NCI-H2081 (cell line): ENCODE results near the gene ENG.
A peak's percentile ranks its signal among the peaks of the same experiment; 100 is the strongest.

Experiments
- DNase-seq, 2 experiments: peaks; one replicate each; lab custom pipeline; 2025; lab: John Stamatoyannopoulos, UW

The ENG gene

DNA sequence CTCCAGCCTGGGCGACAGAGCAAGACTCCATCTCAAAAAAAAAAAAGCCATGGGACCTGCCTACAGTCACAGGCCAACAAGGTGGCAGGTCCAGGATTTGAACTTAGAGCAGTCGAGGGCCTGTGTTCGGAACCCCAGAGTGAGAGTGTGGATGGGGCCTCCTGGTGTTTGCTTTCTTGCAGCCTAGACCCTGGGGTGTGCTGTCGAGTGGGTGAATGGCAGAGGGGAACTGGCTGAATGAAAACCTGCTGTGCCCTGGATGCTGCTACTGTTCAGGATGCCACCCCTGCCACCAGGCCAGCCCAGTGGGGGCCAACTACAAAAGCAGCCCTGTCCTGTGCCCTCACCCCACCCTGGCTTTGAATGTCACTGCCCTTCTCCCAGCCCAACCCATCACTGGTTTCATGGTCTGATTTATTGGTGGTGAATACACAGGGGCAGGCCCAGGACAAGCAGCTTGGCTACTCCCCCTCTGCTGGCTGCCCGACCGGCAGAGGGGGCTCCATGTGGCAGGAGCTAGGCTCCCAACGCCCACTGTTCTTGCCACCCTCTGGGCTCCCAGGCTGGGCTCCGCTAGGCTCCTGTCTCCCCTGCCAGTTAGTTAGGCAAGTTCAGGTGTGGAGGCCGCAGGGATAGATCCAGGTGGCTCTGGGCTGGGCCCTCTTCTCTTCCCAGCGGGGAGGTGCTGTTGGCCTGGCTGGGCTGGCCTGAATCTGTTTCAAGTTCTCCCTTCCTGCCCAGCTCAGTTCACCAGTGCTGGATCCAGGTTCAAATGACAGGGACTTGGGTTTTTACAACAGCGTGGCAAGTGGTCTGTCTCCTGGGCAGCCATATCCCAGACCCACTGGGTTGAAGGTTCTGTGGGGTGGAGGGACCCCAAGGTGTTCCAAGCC lies 39.6 kb downstream of the ENG start:
- no peak for DNase-seq

DNA sequence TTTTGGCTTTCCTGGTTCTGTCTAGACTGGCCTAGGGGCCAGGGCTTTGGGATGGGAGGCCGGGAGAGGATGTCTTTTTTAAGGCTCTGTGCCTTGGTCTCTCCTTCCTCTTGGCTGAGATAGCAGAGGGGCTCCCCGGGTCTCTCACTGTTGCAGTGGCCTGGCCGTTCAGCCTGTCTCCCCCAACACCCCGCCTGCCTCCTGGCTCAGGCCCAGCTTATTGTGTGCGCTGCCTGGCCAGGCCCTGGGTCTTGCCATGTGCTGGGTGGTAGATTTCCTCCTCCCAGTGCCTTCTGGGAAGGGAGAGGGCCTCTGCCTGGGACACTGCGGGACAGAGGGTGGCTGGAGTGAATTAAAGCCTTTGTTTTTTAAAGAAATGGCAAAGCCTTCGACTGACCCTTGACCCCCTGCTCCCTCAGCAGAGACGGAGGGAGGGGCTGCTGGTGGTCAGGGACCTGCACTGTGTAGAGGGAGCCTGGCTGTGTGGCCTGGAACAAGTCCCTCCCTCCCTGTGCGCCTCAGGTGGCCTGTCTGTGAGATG lies 40.7 kb downstream of the ENG start:
- DNase-seq = no peak

DNA sequence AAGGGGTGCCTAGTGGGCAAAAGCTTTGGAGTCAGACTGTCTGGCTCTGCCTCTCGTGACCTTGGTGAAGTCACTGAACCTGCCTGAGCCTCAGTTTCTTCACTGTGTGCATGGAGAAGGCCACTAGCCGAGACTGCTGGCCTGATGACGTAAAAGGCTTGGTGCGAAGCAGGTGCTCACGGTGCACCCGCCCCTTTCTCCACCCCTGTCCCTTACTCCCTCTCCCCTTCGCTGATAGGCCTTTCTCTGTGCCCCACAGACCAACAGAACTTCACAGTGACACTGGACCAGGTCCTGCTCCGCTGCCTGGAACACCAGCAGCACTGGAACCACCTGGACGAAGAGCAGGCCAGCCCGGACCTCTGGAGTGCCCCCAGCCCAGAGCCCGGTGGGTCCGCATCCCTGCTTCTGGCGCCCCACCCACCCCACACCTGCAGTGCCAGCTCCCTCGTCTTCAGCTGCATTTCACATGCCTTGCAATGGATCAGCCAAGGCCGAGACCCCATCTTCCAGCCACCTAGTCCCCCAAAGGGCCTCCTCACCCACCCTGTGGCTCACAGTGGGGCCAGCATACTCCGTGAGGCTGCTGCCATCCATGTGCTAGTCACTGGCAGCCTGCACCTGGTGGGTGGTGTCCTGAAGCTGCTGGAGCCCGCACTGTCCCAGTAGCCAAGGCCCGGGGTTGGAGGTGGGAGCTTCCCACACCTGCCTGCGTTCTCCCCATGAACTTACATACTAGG lies 41.4 kb downstream of the ENG start:
- DNase-seq = no peak

DNA sequence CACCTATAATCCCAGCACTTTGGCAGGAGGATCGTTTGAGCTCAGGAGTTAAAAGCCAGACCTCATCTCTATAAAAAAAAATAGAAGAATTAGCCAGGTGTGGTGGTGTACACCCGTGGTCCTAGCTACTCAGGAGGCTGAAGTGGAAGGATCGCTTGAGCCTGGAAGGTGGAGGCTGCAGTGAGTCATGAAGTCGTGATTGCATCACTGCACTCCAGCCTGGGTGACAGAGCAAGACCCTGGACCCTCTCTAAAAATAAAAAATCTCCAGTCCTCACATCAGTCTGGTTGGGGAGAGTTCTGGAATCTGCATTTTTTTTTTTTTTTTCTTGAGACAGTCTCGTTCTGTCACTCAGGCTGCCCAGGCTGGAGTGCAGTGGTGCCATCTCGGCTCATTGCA lies 42.4 kb downstream of the ENG start:
- DNase-seq = no peak

DNA sequence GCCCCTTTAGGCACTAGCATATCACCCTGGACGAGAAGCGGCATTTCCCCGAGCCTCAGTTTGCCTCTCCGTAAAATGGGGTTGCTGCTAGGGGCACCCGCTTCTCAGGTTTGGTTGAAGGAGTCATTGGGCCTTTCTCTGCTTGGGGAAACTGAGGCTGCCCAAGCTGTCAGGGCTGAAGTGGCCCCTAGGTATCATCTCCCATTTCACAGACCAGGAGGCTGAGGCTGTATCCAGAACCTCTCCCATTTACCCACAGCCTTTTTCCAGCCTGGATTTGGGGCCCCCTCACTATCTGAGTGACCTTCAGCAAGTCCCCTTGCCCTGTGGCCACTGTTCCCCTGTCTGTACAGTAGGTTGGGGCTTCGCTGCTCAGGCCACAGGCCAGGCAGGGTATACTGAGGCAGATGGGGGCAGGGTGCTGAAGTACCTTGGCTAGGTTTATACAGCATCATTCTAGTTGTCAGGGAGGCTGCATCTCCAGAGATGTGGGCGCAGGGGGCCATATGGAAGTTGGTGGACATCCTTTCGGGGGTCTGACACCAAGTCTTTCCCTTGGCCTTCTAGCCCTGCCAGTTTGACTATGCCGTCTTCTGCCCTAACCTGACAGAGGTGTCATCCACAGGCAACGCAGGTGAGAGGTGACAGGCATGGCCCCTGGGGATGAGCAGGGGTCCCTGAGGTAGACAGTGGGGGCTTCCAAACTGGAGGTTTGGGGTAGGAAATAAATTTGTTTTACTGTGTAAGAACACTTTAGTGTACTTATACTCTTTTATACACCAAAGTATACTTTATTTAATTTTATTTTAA lies 43.9 kb downstream of the ENG start:
- no peak for DNase-seq

DNA sequence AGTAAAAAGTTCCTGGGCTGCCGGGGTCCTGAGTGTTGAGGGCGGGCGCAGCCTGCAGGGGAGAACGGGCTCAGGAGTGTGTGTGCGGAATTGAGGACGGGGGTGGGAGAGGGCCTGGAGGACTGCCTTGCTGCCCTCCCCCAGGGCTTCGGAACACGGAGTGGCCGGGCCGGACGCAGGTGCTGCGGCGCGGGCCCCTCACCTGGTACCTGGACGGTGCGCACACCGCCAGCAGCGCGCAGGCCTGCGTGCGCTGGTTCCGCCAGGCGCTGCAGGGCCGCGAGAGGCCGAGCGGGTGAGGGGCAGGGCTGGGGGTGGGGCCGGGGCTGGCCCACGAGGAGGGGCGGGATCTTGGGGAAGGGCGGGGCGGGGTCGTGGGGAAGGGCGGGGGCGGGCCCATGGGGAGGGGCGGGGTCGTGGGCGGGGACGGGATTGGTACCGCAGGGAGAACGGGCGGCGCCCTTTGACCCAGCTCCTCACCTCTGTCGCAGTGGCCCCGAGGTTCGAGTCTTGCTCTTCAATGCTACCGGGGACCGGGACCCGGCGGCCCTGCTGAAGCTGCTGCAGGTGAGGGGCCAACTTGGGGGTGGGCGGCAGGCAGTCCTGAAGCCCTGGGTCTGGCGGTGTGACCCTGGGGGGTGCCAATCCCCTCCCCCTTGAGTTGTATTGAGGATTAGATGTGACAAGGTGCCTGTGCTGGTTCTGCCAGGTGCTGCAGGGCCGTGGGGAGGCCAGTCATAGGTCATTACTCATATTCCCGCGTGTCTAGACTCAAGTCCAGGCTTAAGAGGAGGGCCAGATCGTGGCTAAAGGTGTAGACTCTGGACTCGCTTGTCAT lies 44.7 kb downstream of the ENG start:
- no peak for DNase-seq

DNA sequence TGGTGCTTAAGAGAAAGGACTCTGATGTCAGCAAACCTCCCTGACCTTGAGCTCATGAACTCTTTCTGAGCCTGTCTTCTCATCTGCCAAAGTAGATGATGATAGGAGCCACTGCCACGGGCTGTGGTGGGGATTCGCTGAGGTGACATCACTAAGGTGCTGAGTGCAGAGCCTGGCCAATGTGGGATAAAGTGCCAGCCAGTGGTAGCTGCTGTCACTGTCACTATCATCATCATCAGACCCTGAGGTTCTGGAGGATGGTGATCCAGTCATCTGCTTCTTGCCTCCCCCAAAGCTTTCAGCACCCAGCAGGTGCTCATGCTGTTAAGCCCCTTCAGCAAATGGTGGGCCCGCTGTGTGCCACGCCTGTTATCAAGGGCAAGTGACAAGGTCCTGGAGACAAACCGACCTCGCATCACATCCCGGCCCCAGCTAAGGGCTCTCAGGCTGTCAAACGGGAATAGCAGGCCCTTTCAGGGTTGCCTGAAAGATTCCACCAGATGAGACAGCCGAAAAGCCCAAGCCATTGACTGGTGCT lies 45.4 kb downstream of the ENG start:
- no peak for DNase-seq

DNA sequence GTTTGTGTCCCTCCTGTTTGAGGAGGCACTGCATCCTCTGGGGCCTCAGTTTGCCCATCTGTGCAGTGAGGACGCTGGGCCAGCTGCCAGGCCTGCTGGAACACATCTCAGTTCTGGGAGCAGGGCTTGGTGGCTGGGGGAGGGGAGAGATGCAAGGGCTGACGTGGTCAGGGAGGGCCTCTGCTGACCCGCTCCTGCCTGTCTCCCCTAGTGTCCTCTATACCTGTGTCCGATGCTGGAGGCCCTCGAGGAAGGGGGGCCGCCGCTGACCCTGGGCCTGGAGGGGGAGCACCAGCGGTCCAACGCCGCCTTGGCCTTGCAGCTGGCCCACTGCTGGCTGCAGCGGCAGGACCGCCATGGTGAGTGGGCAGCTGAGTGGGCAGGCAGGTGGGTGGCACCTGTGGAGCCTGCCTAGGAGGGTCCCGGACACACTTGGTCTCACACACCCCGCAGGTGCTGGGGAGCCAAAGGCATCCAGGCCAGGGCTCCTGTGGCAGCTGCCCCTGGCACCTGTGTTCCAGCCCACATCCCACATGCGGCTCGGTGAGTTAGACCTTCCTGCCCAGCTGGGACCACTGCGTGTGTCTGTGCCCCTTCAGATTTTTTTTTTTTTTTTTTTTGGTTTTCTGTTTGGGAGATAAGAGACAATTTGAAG lies 46.0 kb downstream of the ENG start:
- DNase-seq = no peak

DNA sequence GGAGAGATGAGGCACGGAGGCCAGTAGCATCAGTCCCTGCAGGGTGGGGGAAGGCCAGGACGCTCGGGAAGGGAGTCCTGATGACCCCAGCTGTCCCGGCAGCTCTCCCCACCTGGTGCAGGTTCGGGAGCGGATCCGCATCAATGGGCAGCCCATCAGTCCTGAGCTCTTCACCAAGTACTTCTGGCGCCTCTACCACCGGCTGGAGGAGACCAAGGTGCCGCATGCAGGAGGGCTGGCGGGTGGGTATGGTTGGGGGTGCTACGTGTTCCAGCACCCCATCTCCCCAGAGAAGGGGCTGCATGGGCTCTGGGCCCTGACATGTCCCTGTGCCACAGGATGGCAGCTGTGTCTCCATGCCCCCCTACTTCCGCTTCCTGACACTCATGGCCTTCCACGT lies 47.6 kb downstream of the ENG start:
- no peak for DNase-seq

DNA sequence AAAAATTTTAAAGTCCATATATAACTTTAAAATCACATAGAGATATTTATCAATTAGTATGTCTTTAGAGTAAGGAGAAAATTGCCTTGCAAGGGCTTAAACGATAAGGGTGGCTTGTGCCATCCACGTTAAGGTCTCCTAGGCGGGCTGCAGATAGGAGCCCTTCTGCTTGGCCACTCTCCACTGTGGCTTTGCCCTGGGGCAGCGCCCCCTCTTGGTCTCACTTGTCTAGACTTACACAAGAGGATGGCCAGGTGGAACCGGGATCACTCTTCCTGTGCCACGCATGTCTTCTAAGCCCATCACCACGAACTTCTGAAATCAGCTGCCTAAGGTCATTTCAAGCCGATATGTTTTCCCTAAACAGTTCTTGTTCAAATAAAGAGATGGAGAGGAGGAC lies 48.8 kb downstream of the ENG start:
- DNase-seq = peak in 1 of 2 experiments; percentile 10

DNA sequence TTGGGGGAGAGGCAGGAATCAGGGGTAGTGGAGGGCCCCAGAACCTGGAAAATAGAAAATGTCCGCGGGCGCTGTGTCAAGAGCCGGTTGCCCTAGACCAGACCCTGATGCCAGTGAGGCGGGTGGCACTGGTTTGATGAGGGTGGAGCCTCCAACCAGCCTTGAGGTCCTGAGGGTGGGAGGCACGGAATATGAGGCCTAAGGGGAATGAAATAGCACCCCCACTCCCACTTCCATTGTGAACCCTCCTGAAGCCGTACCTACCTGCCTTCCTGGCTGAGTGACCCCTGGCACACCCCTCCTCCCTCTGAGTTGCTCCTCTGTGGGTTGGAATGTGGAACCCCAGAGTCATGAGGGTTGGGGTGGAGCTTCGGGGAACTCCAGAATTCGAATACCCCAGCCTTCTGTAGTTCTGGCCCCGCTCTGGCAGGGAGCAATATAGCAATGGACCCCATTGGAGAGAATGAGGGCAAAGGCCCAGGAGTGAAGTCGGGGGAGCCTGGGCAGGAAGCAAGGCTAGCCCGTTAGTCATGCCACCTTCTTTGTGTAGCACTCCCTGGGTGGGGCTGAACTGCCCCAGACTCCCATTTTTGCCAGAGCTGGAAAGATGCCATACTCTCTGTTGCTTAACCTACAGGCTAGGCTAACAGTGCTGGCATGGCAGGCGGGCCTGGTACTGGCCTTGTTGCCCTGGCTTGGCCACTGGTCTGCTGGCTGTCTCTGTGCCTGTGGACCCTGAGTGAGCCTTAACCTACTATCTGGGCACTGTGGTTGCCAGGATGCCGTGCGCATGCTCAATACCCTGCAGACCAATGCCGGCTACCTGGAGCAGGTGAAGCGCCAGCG lies 50.7 kb downstream of the ENG start:
- DNase-seq = peak in 1 of 2 experiments; percentile 40

DNA sequence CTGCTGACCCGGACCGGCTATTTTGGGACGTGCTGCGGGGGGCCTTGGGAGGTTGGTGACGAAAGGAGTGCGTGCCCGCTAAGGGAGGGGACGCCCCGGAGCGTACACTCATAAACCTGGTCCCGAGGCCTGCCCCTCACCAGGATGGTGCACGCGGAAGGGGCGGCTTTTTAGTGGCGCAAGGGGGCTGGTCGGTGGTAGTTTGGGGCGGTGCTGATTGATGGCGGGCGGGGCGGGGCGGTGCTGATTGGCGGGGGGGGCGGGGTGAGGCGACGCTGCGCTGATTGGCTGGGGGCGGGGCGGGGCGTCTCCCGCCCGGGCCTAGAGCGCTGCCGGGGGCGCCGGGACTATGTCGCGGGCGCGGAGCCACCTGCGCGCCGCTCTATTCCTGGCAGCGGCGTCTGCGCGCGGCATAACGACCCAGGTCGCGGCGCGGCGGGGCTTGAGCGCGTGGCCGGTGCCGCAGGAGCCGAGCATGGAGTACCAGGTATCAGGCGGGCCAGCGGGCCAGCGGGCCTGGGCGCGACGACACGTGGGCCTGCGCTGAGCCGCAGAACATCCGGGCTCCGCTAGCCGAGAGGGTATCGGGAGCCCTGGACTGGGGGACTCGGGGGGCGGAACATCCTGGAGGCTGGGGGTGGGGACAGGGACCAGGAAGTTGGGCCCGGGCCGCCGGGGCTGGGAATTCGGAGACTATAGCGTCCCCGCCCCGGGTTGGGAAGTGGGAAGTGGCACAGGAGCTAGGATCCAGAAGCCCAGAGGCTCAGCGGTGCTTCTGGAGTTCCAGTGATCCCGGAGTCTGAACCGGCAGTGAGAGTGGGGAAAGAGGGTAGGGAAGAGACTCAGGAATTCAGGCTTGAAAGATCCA lies 51.6 kb downstream of the ENG start, which contains the start of gene FPGS:
FPGS (plus strand) TSS at position 307 of the 868 bp plus-strand sequence; CDS start at position 350, 43 bp downstream.
- peak; percentile 84 to 88 for DNase-seq

DNA sequence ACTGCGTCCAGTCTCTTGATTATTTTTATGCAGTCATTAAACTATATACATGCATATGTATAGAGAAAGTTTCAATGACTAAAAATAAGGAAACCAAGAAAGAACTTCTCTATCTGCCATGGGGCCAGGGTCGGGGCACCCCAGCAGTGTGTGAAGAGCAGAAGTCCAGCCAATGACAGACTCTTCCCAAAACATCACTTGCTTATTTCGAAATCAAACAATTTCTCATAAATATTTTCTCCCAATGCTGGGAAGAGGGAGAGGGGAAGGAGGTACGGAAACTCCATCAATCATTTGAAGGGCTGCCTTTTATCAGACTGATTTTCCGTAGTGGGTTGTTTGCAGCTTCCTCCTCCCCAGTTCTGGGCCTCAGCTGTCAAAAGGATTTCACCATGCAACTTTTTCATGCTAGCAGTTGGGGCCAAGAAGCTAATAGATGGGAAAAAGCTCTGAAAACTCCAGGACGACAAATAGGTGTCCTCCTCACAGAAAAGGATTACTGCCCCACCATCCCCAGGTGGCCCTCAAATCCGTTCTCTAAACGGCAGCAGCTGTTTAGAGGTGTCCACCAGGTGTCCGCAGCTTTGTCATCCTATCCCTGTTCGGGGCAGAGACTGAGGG lies 52.4 kb downstream of the ENG start:
- no peak for DNase-seq

DNA sequence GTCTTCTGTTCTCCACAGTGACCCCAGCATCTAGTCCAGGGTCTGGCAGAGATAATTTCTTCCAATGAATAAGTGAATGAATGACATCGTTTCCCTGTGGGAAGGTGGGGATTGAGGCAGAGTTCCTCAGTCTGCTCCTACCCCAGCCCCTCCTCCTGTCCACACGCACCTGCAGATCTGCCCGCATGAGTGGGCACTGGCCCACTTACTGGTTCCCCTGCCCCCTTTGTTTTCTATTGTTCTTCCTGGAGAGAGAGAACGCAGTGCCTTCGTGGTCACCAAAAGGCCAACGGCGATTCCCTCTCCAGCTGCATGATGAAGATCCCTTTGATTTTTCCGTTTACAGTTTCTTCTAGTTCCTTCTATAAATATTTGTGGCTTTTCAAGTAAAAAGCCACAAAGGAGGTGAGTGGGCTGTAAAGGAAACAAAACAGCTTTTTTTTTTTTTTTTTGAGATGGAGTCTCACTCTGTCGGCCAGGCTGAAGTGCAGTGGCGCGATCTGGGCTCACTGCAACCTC lies 57.5 kb downstream of the ENG start:
- no peak for DNase-seq

DNA sequence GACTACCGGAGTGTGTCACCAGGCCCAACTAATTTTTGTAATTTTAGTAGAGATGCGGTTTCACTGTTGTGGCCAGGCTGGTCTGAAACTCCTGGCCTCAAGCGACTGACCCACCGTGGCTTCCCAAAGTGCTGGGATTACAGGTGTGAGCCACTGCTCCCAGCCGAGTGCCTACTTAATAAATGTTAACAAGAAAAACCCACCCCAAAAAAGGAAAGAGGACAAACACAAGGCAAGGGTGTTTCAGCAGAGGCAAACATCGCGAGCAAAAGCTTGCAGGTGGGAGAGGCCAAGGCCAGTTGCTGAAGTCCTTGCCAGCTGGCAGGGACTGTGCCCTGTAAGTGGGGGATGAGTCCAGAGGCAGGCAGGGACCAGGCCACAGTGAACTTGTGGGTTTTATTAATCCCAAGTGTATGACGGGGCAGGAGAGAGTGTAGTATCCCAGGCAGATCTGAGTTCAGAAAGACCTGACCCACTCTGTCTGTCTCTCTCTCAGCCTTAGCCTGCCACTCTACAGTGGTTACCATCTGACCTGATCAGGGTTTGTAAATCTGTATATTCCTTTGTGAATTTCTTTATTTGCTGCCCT lies 58.1 kb downstream of the ENG start:
- no peak for DNase-seq

DNA sequence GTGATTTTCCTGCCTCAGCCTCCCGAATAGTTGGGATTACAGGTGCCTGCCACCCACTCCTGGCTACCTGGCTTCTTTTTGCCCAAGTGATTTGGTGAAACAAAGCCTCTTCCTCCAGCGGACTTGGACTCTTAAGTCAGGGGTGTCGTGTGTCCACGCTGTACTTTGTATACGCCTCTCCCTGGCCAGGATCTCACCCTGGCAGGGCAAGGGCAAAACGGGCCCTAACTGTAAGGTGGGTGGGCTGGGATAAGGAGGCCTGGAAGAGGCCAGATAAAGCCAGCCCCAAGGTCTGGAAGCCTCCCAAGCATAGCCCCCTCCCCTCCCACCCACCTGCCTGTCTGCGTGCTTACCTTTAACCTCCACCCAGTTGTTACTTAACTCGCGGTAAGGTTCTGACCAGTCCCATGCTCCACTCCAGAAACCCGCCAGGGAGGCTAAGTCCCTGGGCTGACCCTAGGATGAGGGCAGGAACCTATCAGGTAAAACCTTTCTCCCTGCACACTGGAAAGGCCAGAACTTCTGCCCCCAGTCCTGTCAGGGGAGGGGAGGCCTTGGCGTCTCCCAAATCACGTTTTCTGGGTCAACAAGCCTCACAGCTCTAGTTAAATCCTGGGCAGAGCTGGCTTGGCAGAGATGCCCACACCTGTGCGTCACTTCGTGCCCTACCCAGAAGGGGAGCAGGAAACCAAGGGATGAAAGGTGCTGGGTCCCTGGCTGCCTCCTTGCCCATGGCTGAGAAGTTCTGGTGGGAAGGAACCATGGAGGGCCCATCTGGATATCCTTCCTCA lies 60.3 kb downstream of the ENG start:
- no peak for DNase-seq
